Measurements from ENCODE around the gene IFIT2.
"Not testable (repeated sequence)": the region's sequence is repeated elsewhere in the genome, so short reads cannot be mapped to it uniquely, and the experiment has no call there.

IFIT2 gene

GRCh38 chr10:89279421-89279869, 22.4 kb upstream of the IFIT2 start:
- no peak for DNase-seq (ENCODE audit: low read depth in 2 of 2)

- no peak for DNase-seq (ENCODE audit: low read depth in 2 of 2)
These were observed 21.3 kb upstream of the IFIT2 start for GRCh38 chr10:89280508-89280907.

GRCh38 chr10:89281606-89282395, 20.0 kb upstream of the IFIT2 start:
- DNase-seq (ENCODE audit: low read depth in 2 of 2) = no peak

GRCh38 chr10:89283025-89283935, 18.6 kb upstream of the IFIT2 start:
- DNase-seq (ENCODE audit: low read depth in 2 of 2) = no peak

- no peak for DNase-seq (ENCODE audit: low read depth in 2 of 2)
These were observed 17.8 kb upstream of the IFIT2 start for GRCh38 chr10:89283936-89284475.

- not testable (repeated sequence) for DNase-seq (ENCODE audit: low read depth in 2 of 2)
These were observed 17.1 kb upstream of the IFIT2 start for GRCh38 chr10:89284711-89285110.

- not testable (repeated sequence) for DNase-seq (ENCODE audit: low read depth in 2 of 2)
These were observed 16.5 kb upstream of the IFIT2 start for GRCh38 chr10:89285303-89285702.

- DNase-seq (ENCODE audit: low read depth in 2 of 2) = no peak
These were observed 7.1 kb upstream of the IFIT2 start for GRCh38 chr10:89294721-89295239.

GRCh38 chr10:89295597-89295996, 6.2 kb upstream of the IFIT2 start:
- no peak for DNase-seq (ENCODE audit: low read depth in 2 of 2)

GRCh38 chr10:89296220-89296648, 5.6 kb upstream of the IFIT2 start:
- DNase-seq (ENCODE audit: low read depth in 2 of 2) = no peak

GRCh38 chr10:89297356-89297755, 4.5 kb upstream of the IFIT2 start:
- DNase-seq (ENCODE audit: low read depth in 2 of 2) = no peak

- DNase-seq (ENCODE audit: low read depth in 2 of 2) = no peak
These were observed 4.1 kb upstream of the IFIT2 start for GRCh38 chr10:89297791-89298190.

- DNase-seq (ENCODE audit: low read depth in 2 of 2) = no peak
These were observed 2.8 kb upstream of the IFIT2 start for GRCh38 chr10:89299031-89299430.

GRCh38 chr10:89301232-89301631, 614 bp upstream of the IFIT2 start:
- DNase-seq (ENCODE audit: low read depth in 2 of 2) = no peak

GRCh38 chr10:89302625-89303024, 779 bp downstream of the IFIT2 start:
- DNase-seq (ENCODE audit: low read depth in 2 of 2) = no peak

- DNase-seq (ENCODE audit: low read depth in 2 of 2) = no peak
These were observed 1.3 kb downstream of the IFIT2 start for GRCh38 chr10:89303161-89303560.

GRCh38 chr10:89304026-89304425, 2.2 kb downstream of the IFIT2 start:
- no peak for DNase-seq (ENCODE audit: low read depth in 2 of 2)

- no peak for DNase-seq (ENCODE audit: low read depth in 2 of 2)
These were observed 2.6 kb downstream of the IFIT2 start for GRCh38 chr10:89304446-89304845.

- DNase-seq (ENCODE audit: low read depth in 2 of 2) = no peak
These were observed 3.1 kb downstream of the IFIT2 start for GRCh38 chr10:89304925-89305324.

- DNase-seq (ENCODE audit: low read depth in 2 of 2) = no peak
These were observed 4.1 kb downstream of the IFIT2 start for GRCh38 chr10:89305766-89306433.

GRCh38 chr10:89306434-89307268, 4.8 kb downstream of the IFIT2 start:
- DNase-seq (ENCODE audit: low read depth in 2 of 2) = no peak
